PFSK-1 (cell line): ENCODE data around the gene ADCY4.

Experiments used
- FOXP2 ChIP-seq: optimal IDR thresholded peaks from 2 replicates; pipeline ENCODE3; 2011; ENCODE audit warnings: borderline replicate concordance, control low read depth, inconsistent platforms; ENCODE audit not compliant: insufficient read depth; ENCODE audit errors: extremely low read length, extremely low read depth
- POLR2AphosphoS5 ChIP-seq: IDR thresholded peaks from 2 replicates; pipeline ENCODE4 v1.6.1; 2012; ENCODE audit warnings: low read depth, mild to moderate bottlenecking, control low read depth, low read length, moderate library complexity
- SIN3A ChIP-seq: IDR thresholded peaks from 2 replicates; pipeline ENCODE4 v1.6.1; 2012; ENCODE audit warnings: mild to moderate bottlenecking, low read length, moderate library complexity, borderline replicate concordance; ENCODE audit not compliant: insufficient read depth
- TF ChIP-seq, protein P1 (sequence below), 2 experiments: IDR thresholded peaks; 2 replicates each; pipeline versions ENCODE4 v1.6.1 to v1.8.0; 2011 to 2012; ENCODE audit warnings: low read depth in 2 of 2, low read length in 2 of 2, control low read depth in 1 of 2, inconsistent platforms in 1 of 2, mild to moderate bottlenecking in 1 of 2, moderate library complexity in 1 of 2; ENCODE audit not compliant: insufficient read depth in 1 of 2

DNA sequence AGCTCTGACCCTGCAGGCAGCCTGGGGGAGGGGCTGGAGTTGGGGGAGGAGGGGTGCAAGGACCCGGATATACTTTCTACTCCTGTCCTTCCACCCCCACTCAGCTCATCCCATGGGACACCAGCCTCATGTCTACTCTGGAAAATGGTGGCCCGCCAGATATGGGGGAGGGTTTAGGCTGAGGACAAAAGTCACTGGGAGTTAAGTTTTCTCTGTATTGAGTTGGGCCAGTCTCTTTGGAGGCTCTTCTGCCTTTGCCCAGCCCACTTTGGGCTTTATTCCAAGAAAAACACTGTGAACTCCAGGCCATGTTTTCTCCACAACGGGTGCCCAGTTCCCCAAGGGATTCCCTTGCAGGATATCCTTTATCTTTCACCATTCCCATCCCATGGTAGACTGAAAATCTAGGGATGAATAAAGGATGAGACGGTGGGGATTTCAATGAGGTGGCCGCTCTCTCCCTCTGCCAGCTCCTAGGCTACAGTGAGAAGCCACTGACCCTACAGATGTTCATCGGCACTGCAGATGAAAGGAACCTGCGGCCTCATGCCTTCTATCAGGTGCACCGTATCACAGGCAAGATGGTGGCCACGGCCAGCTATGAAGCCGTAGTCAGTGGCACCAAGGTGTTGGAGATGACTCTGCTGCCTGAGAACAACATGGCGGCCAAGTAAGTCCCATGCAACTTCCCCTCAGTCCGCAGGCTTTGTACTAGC lies 38.0 kb upstream of the ADCY4 start:
- TF ChIP-seq SIN3A (no peak), POLR2AphosphoS5 (no peak), FOXP2 (no peak)
- TF ChIP-seq, protein P1, sequence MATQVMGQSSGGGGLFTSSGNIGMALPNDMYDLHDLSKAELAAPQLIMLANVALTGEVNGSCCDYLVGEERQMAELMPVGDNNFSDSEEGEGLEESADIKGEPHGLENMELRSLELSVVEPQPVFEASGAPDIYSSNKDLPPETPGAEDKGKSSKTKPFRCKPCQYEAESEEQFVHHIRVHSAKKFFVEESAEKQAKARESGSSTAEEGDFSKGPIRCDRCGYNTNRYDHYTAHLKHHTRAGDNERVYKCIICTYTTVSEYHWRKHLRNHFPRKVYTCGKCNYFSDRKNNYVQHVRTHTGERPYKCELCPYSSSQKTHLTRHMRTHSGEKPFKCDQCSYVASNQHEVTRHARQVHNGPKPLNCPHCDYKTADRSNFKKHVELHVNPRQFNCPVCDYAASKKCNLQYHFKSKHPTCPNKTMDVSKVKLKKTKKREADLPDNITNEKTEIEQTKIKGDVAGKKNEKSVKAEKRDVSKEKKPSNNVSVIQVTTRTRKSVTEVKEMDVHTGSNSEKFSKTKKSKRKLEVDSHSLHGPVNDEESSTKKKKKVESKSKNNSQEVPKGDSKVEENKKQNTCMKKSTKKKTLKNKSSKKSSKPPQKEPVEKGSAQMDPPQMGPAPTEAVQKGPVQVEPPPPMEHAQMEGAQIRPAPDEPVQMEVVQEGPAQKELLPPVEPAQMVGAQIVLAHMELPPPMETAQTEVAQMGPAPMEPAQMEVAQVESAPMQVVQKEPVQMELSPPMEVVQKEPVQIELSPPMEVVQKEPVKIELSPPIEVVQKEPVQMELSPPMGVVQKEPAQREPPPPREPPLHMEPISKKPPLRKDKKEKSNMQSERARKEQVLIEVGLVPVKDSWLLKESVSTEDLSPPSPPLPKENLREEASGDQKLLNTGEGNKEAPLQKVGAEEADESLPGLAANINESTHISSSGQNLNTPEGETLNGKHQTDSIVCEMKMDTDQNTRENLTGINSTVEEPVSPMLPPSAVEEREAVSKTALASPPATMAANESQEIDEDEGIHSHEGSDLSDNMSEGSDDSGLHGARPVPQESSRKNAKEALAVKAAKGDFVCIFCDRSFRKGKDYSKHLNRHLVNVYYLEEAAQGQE (IDR thresholded peaks at IDR 0.05; ENCODE audit: insufficient read depth in 1 of 2, low read depth in 2 of 2, low read length in 2 of 2) = no peak
